RWPE1 (cell line): ENCODE results near the gene TBL1X.
"Not testable (repeated sequence)": the region's sequence is repeated elsewhere in the genome, so short reads cannot be mapped to it uniquely, and the experiment has no call there.

Experiments
- CTCF ChIA-PET: fragments of 350-600 bp; sonication (Branson Sonifier 250); formaldehyde crosslinking; extraction: SDS; loops from one replicate; lab custom pipeline; 2021; lab: Yijun Ruan, JAX
- POLR2A ChIA-PET: fragments of 400-600 bp; formaldehyde crosslinking; extraction: SDS; loops from one replicate; lab custom pipeline; 2020; ENCODE audit warnings: antibody characterized with exemption; ENCODE audit not compliant: low non-redundant PET; lab: Yijun Ruan, JAX
- DNase-seq: peaks from one replicate; pipeline ENCODE4 v3.0.0; 2012; ENCODE audit warnings: low spot score
- H3K27ac ChIP-seq: fragments of 450-650 bp; 2 replicates; pipeline ENCODE4 v1.5.1; 2017
- CTCF ChIP-seq: fragments of 450-650 bp; conservative IDR thresholded peaks from 2 replicates; pipeline ENCODE4 v1.5.1; 2017; ENCODE audit warnings: low read depth, mild to moderate bottlenecking

Gene TBL1X

GRCh38 chrX:9534686-9535085 lies 69.8 kb downstream of the TBL1X start:
- no peak overlapping the region for H3K27ac ChIP-seq
- CTCF ChIA-PET: interaction anchor here (0.6 kb wide), 1 partner anchor 353 kb away, joined by 3 read pairs; no protein-coding TSS in a partner anchor
- DNase-seq: no peak
- POLR2A ChIA-PET: no interaction called here
- TF ChIP-seq CTCF: no peak

- POLR2A ChIA-PET: interaction anchor here (0.6 kb wide), 1 partner anchor 1640 kb away, joined by 7 read pairs; no protein-coding TSS in a partner anchor
- CTCF ChIA-PET: interaction anchor here (0.6 kb wide), 1 partner anchor 353 kb away, joined by 3 read pairs; no protein-coding TSS in a partner anchor
- no peak overlapping the region for H3K27ac ChIP-seq
- TF ChIP-seq CTCF: no peak
- DNase-seq: no peak
Measured at GRCh38 chrX:9535101-9535500, 70.2 kb downstream of the TBL1X start.

GRCh38 chrX:9536156-9536555 lies 71.3 kb downstream of the TBL1X start:
- DNase-seq, CTCF ChIA-PET, POLR2A ChIA-PET, H3K27ac ChIP-seq: not testable (repeated sequence)

GRCh38 chrX:9537781-9538180 lies 72.9 kb downstream of the TBL1X start:
- TF ChIP-seq CTCF: no peak
- H3K27ac ChIP-seq: no peak overlapping the region
- ChIA-PET CTCF (no interaction called here), POLR2A (no interaction called here)
- no peak for DNase-seq

GRCh38 chrX:9538544-9539045 lies 73.7 kb downstream of the TBL1X start:
- no peak for DNase-seq
- ChIA-PET CTCF (no interaction called here), POLR2A (no interaction called here)
- H3K27ac ChIP-seq: no peak overlapping the region
- TF ChIP-seq CTCF: no peak

- DNase-seq: no peak
- POLR2A ChIA-PET: no interaction called here
- CTCF ChIA-PET: no interaction called here
- H3K27ac ChIP-seq: no peak overlapping the region
- TF ChIP-seq CTCF: no peak
Measured at GRCh38 chrX:9539605-9540387, 74.9 kb downstream of the TBL1X start.
